ENCODE results near the gene RC3H2.
"Not testable (repeated sequence)": the region's sequence is repeated elsewhere in the genome, so short reads cannot be mapped to it uniquely, and the experiment has no call there.

The RC3H2 gene

GRCh38 chr9:122821278-122821943 lies 83.7 kb downstream of the RC3H2 start:
- ATAC-seq (replicated peaks) (no peak), DNase-seq (no peak)
- H3K4me1 Mint-ChIP-seq (ENCODE audit: low read depth in 2 of 2) = peaks cover 21 to 42% of the 10 kb centered on the region in 2 donors
- peaks cover 45% of the 10 kb centered on the region for H3K36me3 Mint-ChIP-seq (ENCODE audit: insufficient read depth)
- no peaks in the 10 kb centered on the region for H3K27me3 Mint-ChIP-seq
- H3K27ac Mint-ChIP-seq = peak overlapping the region; percentile 32 to 75
- no peak overlapping the region for H3K4me3 Mint-ChIP-seq
- H3K9me3 Mint-ChIP-seq = no peaks in the 10 kb centered on the region

- no peaks in the 10 kb centered on the region for H3K9me3 Mint-ChIP-seq
- H3K36me3 Mint-ChIP-seq (ENCODE audit: insufficient read depth) = peaks cover 44% of the 10 kb centered on the region
- DNase-seq (no peak), ATAC-seq (replicated peaks) (no peak)
- H3K4me3 Mint-ChIP-seq = no peak overlapping the region
- no peaks in the 10 kb centered on the region for H3K27me3 Mint-ChIP-seq
- H3K27ac Mint-ChIP-seq = peak overlapping the region; percentile 65 to 68
- peaks cover 20 to 44% of the 10 kb centered on the region in 2 donors for H3K4me1 Mint-ChIP-seq (ENCODE audit: low read depth in 2 of 2)
Measured at GRCh38 chr9:122820490-122820845, 84.7 kb downstream of the RC3H2 start.

GRCh38 chr9:122819791-122820489 lies 85.2 kb downstream of the RC3H2 start:
- H3K27me3 Mint-ChIP-seq = no peaks in the 10 kb centered on the region
- H3K27ac Mint-ChIP-seq = peak overlapping the region; percentile 65 to 68
- H3K36me3 Mint-ChIP-seq (ENCODE audit: insufficient read depth) = peaks cover 43% of the 10 kb centered on the region
- H3K4me1 Mint-ChIP-seq (ENCODE audit: low read depth in 2 of 2) = peaks cover 22 to 47% of the 10 kb centered on the region in 2 donors
- ATAC-seq (replicated peaks) = no peak
- H3K4me3 Mint-ChIP-seq = no peak overlapping the region
- H3K9me3 Mint-ChIP-seq = no peaks in the 10 kb centered on the region
- no peak for DNase-seq

- Mint-ChIP-seq H3K36me3 (ENCODE audit: insufficient read depth) (peaks cover 37% of the 10 kb centered on the region), H3K4me1 (ENCODE audit: low read depth in 2 of 2) (peaks cover 24 to 42% of the 10 kb centered on the region in 2 donors), H3K27ac (peak overlapping the region; percentile 65 to 68), H3K4me3 (no peak overlapping the region), H3K27me3 (no peaks in the 10 kb centered on the region), H3K9me3 (no peaks in the 10 kb centered on the region)
- no peak for ATAC-seq (replicated peaks)
- DNase-seq = no peak
Measured at GRCh38 chr9:122819326-122819725, 85.8 kb downstream of the RC3H2 start.

GRCh38 chr9:122816163-122816867 lies 88.8 kb downstream of the RC3H2 start:
- Mint-ChIP-seq H3K4me1 (ENCODE audit: low read depth in 2 of 2) (peaks cover 19 to 20% of the 10 kb centered on the region in 2 donors), H3K36me3 (ENCODE audit: insufficient read depth) (peaks cover 22% of the 10 kb centered on the region), H3K27me3 (no peaks in the 10 kb centered on the region), H3K4me3 (peak overlapping the region; percentile 66), H3K27ac (peak overlapping the region; percentile 94 to 95), H3K9me3 (no peaks in the 10 kb centered on the region)
- peak; percentile 94 for ATAC-seq (replicated peaks)
- peak; percentile 14 to 20 (median 17) for DNase-seq

- H3K9me3 Mint-ChIP-seq = no peaks in the 10 kb centered on the region
- peaks cover 19 to 20% of the 10 kb centered on the region in 2 donors for H3K4me1 Mint-ChIP-seq (ENCODE audit: low read depth in 2 of 2)
- DNase-seq (no peak), ATAC-seq (replicated peaks) (no peak)
- H3K27ac Mint-ChIP-seq = peak overlapping the region; percentile 94 to 95
- H3K27me3 Mint-ChIP-seq = no peaks in the 10 kb centered on the region
- peaks cover 16% of the 10 kb centered on the region for H3K36me3 Mint-ChIP-seq (ENCODE audit: insufficient read depth)
- peak overlapping the region in 1 of 2 donors; percentile 66 for H3K4me3 Mint-ChIP-seq
Measured at GRCh38 chr9:122815544-122815943, 89.6 kb downstream of the RC3H2 start.

- Mint-ChIP-seq H3K36me3 (ENCODE audit: insufficient read depth) (peaks cover 11% of the 10 kb centered on the region), H3K9me3 (no peaks in the 10 kb centered on the region), H3K4me3 (no peak overlapping the region), H3K27me3 (no peaks in the 10 kb centered on the region), H3K4me1 (ENCODE audit: low read depth in 2 of 2) (peaks cover 13 to 14% of the 10 kb centered on the region in 2 donors), H3K27ac (peak overlapping the region; percentile 9 to 41)
- DNase-seq = no peak
- ATAC-seq (replicated peaks) = no peak
Measured at GRCh38 chr9:122814545-122814944, 90.6 kb downstream of the RC3H2 start.

- H3K9me3 Mint-ChIP-seq = no peaks in the 10 kb centered on the region
- H3K27me3 Mint-ChIP-seq = no peaks in the 10 kb centered on the region
- ATAC-seq (replicated peaks) = no peak
- no peak overlapping the region for H3K27ac Mint-ChIP-seq
- H3K36me3 Mint-ChIP-seq (ENCODE audit: insufficient read depth) = peaks cover 11% of the 10 kb centered on the region
- peaks cover 16 to 19% of the 10 kb centered on the region in 2 donors for H3K4me1 Mint-ChIP-seq (ENCODE audit: low read depth in 2 of 2)
- no peak for DNase-seq
- no peak overlapping the region for H3K4me3 Mint-ChIP-seq
Measured at GRCh38 chr9:122812736-122813135, 92.4 kb downstream of the RC3H2 start.

- peak; percentile 93 for ATAC-seq (replicated peaks)
- Mint-ChIP-seq H3K36me3 (ENCODE audit: insufficient read depth) (no peaks in the 10 kb centered on the region), H3K9me3 (no peaks in the 10 kb centered on the region), H3K4me1 (ENCODE audit: low read depth in 2 of 2) (peaks cover 6 to 8% of the 10 kb centered on the region in 2 donors), H3K27me3 (no peaks in the 10 kb centered on the region), H3K27ac (no peak overlapping the region), H3K4me3 (no peak overlapping the region)
- DNase-seq = peak; percentile 62 to 68 (median 65)
Measured at GRCh38 chr9:122810306-122810946, 94.7 kb downstream of the RC3H2 start.

GRCh38 chr9:122809261-122809660 lies 95.9 kb downstream of the RC3H2 start:
- not testable (repeated sequence) for H3K4me1 Mint-ChIP-seq (ENCODE audit: low read depth in 2 of 2); H3K9me3 Mint-ChIP-seq; H3K27me3 Mint-ChIP-seq; H3K36me3 Mint-ChIP-seq (ENCODE audit: insufficient read depth); H3K4me3 Mint-ChIP-seq; ATAC-seq (replicated peaks); DNase-seq; H3K27ac Mint-ChIP-seq

- Mint-ChIP-seq H3K36me3 (ENCODE audit: insufficient read depth) (no peaks in the 10 kb centered on the region), H3K4me3 (no peak overlapping the region), H3K27ac (no peak overlapping the region), H3K9me3 (no peaks in the 10 kb centered on the region), H3K27me3 (no peaks in the 10 kb centered on the region), H3K4me1 (ENCODE audit: low read depth in 2 of 2) (peaks cover 3 to 6% of the 10 kb centered on the region in 2 donors)
- DNase-seq (no peak), ATAC-seq (replicated peaks) (peak; percentile 58)
Measured at GRCh38 chr9:122808141-122808540, 97.0 kb downstream of the RC3H2 start.

- peaks cover 3 to 6% of the 10 kb centered on the region in 2 donors for H3K4me1 Mint-ChIP-seq (ENCODE audit: low read depth in 2 of 2)
- peak overlapping the region; percentile 30 to 39 for H3K27ac Mint-ChIP-seq
- no peak for ATAC-seq (replicated peaks)
- no peaks in the 10 kb centered on the region for H3K27me3 Mint-ChIP-seq
- H3K9me3 Mint-ChIP-seq = no peaks in the 10 kb centered on the region
- no peaks in the 10 kb centered on the region for H3K36me3 Mint-ChIP-seq (ENCODE audit: insufficient read depth)
- H3K4me3 Mint-ChIP-seq = no peak overlapping the region
- no peak for DNase-seq
Measured at GRCh38 chr9:122807271-122807900, 97.8 kb downstream of the RC3H2 start.

GRCh38 chr9:122806661-122807060 lies 98.5 kb downstream of the RC3H2 start:
- Mint-ChIP-seq H3K4me1 (ENCODE audit: low read depth in 2 of 2) (peaks cover 3 to 6% of the 10 kb centered on the region in 2 donors), H3K9me3 (no peaks in the 10 kb centered on the region), H3K27me3 (no peaks in the 10 kb centered on the region), H3K27ac (peak overlapping the region; percentile 30 to 39), H3K36me3 (ENCODE audit: insufficient read depth) (no peaks in the 10 kb centered on the region), H3K4me3 (no peak overlapping the region)
- no peak for ATAC-seq (replicated peaks)
- no peak for DNase-seq

All from effector memory CD8-positive, alpha-beta T cell (primary cell).